NCI-H2227 (cell line): ENCODE data around the gene CUTC.

ENCODE experiments used
- DNase-seq: peaks from one replicate; lab custom pipeline; 2025; ENCODE audit not compliant: unreplicated experiment; lab: John Stamatoyannopoulos, UW

CUTC gene

DNA sequence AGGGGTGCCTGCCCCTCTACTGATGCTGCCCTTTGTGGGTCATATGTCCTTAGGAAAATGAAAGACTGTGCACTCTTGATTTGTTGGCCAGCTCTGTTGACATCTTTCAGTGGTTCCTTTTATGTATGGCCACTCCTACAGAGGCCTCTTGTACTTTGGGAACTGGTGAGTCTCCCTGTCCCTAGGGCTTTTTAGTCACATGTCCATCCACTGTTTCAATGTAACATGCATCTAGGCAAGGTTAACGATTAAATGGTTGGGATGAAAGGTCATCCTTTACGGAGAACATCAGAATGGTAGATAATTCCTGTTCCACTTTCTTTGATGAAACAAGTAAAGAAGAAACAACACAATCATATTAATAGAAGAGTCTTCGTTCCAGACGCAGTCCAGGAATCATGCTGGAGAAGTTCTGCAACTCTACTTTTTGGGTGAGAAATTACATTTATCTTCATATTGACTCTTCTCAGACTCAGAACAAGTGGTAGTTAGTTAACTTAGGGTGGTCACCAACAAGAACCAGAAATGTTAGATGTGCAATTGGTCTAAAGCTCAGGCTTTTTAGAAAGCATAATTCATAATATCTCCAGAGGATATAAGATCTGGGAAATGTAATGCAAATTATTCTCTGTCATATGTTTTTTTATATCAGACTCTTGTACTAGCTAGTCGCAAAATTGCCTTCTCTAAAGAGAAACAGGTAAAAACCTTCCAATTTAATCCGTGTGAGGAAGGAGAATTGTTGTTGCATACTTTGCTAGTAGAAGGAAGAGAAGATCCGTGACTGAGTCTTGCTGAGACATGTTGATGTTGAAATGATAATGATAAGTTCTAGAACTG lies 50.6 kb downstream of the CUTC start, which contains the start of gene ABCC2:
Gene ABCC2, plus strand, starts transcription at position 194 of the 840 bp plus-strand sequence. Its CDS starts 205 bp downstream, at position 399.
- DNase-seq: no peak

DNA sequence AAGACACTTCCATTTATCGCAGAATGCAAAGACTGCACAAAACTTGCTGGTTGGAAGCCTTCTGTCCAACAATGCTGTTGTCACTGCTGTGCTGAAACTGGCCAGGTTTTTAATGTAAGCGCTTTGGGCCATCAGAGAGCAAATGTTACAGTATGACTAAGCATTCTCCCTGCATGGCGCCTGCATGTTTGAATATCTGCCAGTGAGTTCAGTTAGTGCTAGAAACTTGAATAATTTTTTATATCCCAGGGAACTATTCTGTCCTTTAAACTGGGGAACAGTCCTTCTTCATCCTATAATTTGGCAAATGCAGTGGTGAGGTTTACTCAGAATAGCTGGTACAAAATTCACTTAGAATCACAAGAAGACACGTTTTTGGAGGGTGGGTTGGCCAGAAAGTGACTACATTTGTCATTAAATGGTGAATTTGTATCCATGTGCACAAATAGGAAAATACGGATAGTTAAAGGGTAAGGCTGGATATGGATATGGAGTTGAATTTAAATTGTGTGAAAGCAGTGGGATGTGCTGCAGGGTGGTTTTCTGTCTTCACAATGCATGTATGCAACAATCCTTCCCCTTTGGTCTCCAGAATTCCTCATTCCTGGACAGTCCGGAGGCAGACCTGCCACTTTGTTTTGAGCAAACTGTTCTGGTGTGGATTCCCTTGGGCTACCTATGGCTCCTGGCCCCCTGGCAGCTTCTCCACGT lies 52.1 kb downstream of the CUTC start:
- no peak for DNase-seq

DNA sequence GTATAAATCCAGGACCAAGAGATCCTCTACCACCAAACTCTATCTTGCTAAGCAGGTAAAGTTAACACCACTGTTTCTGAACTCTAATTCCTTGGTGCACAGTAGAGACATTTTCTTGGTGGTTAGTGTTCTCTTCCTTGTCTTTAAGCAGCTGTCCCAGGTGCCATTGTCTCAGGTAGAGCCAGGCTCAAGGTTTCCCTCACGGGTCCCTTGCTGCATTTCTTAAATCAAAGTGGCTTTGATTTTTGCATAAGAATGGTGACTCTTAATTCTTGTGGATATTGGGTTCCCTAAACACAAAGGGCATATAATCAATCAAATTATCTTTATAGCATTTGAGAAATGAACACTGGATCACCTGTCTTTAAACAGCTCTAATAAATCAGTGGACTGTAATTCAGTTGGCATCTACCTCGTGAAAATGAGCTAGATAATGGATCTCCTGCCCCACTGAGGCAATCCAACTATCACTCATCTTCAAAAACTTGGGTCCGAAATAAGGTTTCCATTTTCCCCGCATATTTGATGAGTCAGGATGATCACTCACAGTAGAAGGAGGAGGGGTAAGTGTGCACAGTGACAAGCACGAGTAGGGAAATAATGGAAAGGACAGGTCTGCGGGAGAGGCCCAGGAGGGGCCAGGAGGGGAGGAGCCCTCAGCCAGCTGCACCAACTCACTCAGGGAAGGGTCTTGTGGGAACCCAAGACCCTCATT lies 52.9 kb downstream of the CUTC start:
- no peak for DNase-seq

DNA sequence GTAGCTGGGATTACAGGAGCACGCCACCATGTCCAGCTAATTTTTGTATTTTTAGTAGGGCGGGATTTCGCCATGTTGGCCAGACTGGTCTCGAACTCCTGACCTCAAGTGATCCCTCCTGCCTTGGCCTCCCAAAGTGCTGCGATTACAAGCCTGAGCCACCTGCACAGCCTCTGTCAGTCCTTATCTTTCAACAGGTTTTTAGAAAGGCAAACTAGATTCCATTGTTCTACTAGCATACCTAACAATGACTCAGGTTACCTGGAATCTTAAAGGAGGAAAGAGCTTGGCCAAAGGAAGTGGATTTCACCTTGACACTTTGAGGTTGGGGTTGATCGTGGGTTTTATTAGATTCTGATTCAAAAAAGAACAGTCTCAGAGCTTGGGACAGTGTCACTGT lies 53.6 kb downstream of the CUTC start:
- DNase-seq: no peak

DNA sequence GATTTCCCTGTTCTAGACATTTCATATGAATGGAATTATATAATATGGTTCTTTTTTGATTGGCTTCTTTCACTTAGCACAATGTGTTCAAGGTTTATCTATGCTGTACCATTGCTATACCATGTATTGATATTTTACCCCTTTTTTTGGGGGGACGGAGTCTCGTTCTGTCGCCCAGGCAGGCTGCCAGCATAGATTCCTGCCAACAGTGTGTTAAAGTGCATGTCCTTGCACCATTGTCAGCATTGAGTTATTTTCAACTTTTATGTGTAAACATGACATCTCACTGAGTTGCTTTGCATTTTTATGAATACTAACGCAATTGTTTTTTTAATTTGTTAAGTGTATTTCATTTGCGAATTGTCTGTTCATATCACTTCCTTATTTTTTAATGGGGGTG lies 55.3 kb downstream of the CUTC start:
- no peak for DNase-seq

DNA sequence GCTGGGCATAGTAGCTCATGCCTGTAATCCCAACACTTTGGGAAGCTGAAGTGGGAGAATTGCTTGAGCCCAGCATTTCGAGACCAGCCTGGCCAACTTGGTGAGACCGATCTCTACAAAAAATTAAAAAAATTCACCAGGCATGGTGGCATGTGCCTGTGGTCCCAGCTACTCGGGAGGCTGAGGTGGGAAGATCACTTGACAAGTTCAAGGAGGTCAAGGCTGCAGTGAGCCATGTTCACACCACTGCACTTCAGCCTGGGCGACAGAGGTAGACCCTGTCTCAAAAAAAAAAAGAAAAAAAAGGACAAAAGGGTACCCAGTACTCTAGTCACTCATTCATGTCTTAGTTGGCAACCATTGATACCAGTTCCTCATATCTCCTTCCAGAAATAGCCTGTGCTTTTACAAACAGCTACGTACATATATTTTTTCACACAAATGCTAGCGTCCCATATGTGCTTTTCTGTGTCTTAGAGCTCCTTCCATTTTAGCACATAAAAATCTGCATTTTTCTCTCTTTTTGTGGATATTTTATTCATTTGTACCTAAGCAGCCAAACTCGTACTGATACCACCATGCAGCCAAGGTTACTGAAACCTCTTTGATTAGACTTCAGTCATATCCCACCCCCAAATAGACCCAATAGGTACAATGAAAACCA lies 55.9 kb downstream of the CUTC start:
- DNase-seq: no peak

DNA sequence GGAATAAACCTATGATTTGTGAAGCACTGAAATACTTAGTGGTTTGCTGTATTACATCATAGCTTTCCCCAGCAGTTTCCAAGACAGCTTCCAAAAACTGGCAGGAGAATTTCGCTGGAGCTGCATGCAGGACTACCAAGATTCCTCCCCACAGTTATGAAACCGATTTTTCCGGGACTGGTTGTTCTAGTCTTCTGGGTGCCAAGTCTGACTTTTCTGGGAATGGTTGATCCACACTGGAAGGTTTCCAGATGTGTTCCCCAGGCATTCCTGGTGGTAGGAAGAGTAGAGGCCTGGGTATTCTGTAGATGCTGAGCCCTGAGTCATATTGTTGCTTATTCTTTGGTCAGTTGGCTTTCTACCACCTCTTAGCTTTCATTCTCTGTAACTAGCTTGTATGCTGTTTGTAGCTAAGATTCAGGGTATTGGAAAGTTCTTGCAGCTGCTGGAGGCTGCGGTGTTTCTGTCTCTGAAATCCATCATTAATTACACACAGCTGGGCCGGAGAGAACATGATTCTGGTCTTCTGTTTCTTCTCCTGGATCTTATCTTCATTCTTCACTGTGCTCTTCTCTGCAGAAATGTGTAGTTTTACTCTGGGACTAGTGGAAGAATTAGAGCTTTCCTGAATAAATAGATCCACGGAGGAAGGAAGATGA lies 56.7 kb downstream of the CUTC start:
- no peak for DNase-seq

DNA sequence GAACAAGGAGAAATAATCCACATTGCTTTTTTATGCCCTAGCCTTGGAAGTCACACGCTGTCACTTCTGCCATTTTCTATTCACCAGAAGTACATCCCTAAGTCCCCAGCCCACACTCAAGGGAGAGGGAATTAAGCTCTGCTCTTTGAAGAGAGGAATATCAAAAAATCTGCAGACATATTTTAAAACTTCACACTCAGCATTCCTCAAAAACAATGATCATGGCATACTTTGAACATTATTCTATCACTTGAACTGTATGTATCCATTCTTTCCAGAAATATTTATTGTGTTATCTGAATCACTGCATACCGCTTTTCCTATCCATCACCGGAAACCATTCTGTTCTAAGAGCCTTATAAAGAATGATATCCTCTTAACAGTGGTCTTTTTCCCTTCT lies 59.8 kb downstream of the CUTC start:
- no peak for DNase-seq

DNA sequence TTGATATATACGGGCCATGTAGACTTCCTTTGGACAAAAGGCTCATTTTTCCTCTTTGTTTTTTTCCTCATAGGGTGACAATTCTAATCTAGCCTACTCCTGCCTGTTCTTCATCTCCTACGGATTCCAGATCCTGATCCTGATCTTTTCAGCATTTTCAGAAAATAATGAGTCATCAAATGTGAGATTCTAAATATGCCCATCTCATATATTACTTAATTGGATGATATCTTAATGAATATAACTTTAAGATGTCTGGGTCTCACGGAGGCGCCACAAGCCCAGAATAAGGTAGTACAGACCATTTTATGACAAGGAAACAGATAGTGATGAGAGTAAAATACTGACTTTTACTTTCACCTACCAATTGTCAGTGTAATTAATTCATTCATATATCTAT lies 61.8 kb downstream of the CUTC start:
- DNase-seq: no peak

DNA sequence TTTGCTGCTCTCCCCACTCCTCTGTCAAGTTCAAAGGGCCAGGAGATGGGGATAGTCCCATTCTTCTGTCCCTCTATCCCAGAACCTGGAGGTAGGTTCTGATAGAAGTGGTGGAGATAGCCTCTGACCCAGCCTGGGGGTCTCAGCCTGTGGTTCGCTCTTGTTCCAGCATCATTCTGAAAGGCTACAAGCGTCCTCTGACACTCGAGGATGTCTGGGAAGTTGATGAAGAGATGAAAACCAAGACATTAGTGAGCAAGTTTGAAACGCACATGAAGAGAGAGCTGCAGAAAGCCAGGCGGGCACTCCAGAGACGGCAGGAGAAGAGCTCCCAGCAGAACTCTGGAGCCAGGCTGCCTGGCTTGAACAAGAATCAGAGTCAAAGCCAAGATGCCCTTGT lies 64.9 kb downstream of the CUTC start:
- no peak for DNase-seq

DNA sequence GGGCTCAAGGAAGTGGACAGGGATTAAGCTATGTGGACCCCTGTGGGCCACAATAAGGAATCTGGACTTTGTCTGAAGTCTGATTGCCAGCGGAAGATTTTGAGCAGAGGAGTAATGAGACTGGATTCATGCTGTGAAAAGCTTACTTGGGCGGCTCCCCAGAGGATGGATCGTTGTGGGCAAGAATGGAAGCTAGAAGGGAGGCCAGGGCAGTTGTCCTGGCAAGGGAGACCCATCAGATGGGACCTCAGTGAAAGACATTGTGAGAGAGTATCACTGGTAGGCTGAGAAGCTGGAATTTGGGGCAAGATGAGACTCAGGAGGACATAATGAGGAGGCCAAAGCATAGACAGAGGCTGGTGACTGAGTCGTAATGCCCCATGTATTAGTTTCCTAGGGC lies 66.0 kb downstream of the CUTC start:
- DNase-seq: no peak

DNA sequence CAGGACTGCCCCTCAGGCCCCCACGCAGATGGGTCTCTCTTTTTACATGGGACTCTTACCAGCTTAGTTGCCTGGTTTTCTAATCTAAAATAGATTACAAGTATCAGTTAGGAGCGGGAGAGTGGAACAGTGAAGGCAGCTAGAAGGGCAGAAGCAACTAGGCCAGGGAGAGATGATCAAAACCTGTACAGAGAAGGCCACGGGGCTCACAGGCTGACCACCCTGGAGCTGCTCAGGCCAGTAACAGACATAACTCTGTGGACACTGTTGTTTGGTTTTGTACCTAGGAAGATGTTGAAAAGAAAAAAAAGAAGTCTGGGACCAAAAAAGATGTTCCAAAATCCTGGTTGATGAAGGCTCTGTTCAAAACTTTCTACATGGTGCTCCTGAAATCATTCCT lies 66.9 kb downstream of the CUTC start:
- no peak for DNase-seq

DNA sequence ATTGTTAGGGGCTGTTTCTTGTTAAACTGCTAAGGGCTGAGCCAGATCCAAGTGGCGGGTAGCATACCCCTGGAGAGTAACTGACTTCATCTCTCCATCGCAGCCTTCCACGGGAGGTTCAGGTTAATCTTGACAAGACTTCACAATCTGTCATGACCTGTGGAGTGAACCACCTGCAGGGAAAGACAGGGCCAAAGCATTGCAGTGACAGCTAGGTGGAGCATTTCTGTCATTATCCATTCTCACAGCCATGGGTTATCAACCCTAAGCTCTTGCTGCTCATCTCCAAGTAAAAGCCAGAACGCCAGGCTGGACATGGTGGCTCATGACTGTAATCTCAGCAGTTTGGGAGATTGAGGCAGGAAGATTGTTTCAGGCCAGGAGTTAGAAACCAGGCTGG lies 67.6 kb downstream of the CUTC start:
- no peak for DNase-seq

DNA sequence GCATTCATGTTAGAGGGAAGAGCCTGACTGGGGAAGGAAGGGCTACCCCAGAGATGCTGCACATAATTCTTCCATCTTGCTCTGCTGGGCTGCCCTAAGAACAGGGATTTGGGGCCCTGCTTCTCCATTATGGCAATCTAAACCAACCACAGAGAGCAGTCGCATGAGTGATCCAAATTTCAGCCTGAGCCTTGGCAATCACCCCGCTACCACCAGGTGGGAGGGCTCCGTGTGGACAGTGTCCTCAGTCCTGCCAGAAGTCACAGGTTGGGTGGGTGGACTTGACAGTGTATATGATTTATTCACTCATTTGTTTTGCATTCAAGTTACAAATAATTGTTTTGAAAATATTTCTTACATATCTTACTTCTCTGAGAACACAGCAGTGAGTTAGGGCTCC lies 72.4 kb downstream of the CUTC start:
- DNase-seq: no peak

DNA sequence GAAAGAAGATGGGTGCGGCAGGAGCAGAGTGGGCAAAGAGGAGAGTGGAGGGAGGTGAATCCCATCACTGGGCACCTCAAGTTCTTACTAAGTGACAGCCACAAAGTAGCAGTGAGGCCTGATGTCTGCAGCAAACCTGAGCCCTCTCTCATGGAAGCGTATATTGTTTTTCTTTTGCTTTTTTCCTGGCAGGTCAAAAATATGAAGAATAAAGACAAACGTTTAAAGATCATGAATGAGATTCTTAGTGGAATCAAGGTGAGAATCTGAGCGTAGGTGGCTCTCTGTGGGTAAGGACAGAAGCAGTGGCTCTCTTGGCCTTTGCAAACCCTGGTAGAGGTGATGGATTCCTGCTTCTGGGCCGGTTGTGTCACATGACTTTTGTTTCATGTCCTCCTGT lies 73.2 kb downstream of the CUTC start:
- DNase-seq: no peak
